Ishikawa (cell line): ENCODE measurements around the gene KIRREL3.

Experiments
- CEBPB ChIP-seq: IDR thresholded peaks from 2 replicates; pipeline ENCODE4 v1.6.1; 2012
- CREB1 ChIP-seq: IDR thresholded peaks from 2 replicates; pipeline ENCODE4 v1.6.1; 2012; ENCODE audit warnings: low read depth
- EGR1 ChIP-seq: IDR thresholded peaks from 2 replicates; pipeline ENCODE4 v1.6.1; 2012
- EP300 ChIP-seq: IDR thresholded peaks from 2 replicates; pipeline ENCODE4 v1.6.1; 2012; ENCODE audit warnings: borderline replicate concordance
- FOXM1 ChIP-seq: IDR thresholded peaks from 2 replicates; pipeline ENCODE4 v1.6.1; 2012; ENCODE audit warnings: low read depth, borderline replicate concordance
- NFIC ChIP-seq: IDR thresholded peaks from 2 replicates; pipeline ENCODE4 v1.6.1; 2012
- RAD21 ChIP-seq: IDR thresholded peaks from 2 replicates; pipeline ENCODE4 v1.6.1; 2012; ENCODE audit warnings: low read depth
- TAF1 ChIP-seq: IDR thresholded peaks from 2 replicates; pipeline ENCODE4 v1.6.1; 2012; ENCODE audit warnings: low read depth, mild to moderate bottlenecking
- TCF12 ChIP-seq: IDR thresholded peaks from 2 replicates; pipeline ENCODE4 v1.6.1; 2012; ENCODE audit warnings: low read depth
- TEAD4 ChIP-seq: IDR thresholded peaks from 2 replicates; pipeline ENCODE4 v1.6.1; 2012
- YY1 ChIP-seq: IDR thresholded peaks from 2 replicates; pipeline ENCODE4 v1.6.1; 2012; ENCODE audit warnings: low read depth
- ZBTB7A ChIP-seq: IDR thresholded peaks from 2 replicates; pipeline ENCODE4 v1.6.1; 2012; ENCODE audit warnings: low read depth
- TF ChIP-seq, protein P1 (sequence below): IDR thresholded peaks from 2 replicates; pipeline ENCODE4 v1.6.1; 2012
- TF ChIP-seq, protein P2 (sequence below): IDR thresholded peaks from 2 replicates; pipeline ENCODE4 v1.6.1; 2012; ENCODE audit warnings: low read depth, mild to moderate bottlenecking
- TF ChIP-seq, protein P3 (sequence below): IDR thresholded peaks from 2 replicates; pipeline ENCODE4 v1.6.1; 2012

Gene KIRREL3

DNA sequence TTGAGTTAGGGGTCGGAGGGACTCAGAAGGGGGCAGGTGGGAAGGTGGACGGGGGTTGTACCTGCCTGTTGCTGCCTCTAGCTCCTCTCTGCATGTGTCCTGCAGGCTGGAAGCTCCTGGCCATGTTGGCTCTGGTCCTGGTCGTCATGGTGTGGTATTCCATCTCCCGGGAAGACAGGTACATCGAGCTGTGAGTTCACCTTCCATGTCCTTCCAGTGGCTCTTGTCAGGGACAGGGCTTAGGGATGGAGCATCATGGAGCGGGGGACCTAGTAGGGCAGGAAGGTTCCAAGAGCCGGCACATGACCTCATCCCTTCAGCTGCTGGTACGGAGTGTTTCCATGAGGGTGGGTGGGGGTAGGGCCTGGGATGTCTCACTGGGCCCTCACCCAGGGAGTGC, 594.2 kb downstream of the KIRREL3 start:
- TF ChIP-seq, protein P1, sequence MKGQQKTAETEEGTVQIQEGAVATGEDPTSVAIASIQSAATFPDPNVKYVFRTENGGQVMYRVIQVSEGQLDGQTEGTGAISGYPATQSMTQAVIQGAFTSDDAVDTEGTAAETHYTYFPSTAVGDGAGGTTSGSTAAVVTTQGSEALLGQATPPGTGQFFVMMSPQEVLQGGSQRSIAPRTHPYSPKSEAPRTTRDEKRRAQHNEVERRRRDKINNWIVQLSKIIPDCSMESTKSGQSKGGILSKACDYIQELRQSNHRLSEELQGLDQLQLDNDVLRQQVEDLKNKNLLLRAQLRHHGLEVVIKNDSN, result no peak
- no peak for TF ChIP-seq YY1
- TF ChIP-seq NFIC, result no peak
- no peak for TF ChIP-seq EGR1
- no peak for TF ChIP-seq EP300
- TF ChIP-seq FOXM1, result no peak
- TF ChIP-seq, protein P2, sequence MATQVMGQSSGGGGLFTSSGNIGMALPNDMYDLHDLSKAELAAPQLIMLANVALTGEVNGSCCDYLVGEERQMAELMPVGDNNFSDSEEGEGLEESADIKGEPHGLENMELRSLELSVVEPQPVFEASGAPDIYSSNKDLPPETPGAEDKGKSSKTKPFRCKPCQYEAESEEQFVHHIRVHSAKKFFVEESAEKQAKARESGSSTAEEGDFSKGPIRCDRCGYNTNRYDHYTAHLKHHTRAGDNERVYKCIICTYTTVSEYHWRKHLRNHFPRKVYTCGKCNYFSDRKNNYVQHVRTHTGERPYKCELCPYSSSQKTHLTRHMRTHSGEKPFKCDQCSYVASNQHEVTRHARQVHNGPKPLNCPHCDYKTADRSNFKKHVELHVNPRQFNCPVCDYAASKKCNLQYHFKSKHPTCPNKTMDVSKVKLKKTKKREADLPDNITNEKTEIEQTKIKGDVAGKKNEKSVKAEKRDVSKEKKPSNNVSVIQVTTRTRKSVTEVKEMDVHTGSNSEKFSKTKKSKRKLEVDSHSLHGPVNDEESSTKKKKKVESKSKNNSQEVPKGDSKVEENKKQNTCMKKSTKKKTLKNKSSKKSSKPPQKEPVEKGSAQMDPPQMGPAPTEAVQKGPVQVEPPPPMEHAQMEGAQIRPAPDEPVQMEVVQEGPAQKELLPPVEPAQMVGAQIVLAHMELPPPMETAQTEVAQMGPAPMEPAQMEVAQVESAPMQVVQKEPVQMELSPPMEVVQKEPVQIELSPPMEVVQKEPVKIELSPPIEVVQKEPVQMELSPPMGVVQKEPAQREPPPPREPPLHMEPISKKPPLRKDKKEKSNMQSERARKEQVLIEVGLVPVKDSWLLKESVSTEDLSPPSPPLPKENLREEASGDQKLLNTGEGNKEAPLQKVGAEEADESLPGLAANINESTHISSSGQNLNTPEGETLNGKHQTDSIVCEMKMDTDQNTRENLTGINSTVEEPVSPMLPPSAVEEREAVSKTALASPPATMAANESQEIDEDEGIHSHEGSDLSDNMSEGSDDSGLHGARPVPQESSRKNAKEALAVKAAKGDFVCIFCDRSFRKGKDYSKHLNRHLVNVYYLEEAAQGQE, result no peak
- TF ChIP-seq TEAD4, result no peak
- TF ChIP-seq CEBPB, result no peak
- no peak for TF ChIP-seq TAF1

DNA sequence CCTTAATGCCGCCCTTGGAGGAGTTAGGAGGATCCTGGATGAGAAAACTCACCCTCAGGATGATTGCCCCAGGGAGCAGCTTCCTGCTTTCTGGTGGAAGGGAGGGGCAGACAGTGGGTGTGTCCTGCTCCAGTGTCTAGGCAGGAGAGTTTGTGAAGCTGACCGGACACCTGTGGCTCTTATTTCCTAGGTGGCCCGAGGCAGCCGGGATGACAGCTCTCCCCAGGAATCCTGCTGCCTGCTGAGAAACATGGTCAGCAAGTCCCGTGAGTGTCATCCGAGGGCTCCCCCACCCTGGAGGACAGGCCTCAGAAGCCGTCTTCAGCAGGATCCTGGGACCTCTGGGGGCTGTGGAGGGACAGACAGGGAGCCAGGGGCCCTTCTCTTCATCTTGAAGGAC, 594.7 kb downstream of the KIRREL3 start:
- TF ChIP-seq EP300 (no peak), NFIC (no peak), YY1 (no peak), EGR1 (no peak), CEBPB (no peak), FOXM1 (no peak), CREB1 (no peak), TCF12 (no peak; the same call in 1 of the 2 replicates), TEAD4 (no peak), TAF1 (no peak), RAD21 (no peak), ZBTB7A (no peak)
- TF ChIP-seq, protein P2, result no peak
- TF ChIP-seq, protein P3, sequence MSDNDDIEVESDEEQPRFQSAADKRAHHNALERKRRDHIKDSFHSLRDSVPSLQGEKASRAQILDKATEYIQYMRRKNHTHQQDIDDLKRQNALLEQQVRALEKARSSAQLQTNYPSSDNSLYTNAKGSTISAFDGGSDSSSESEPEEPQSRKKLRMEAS, result no peak
- TF ChIP-seq, protein P1, result no peak

DNA sequence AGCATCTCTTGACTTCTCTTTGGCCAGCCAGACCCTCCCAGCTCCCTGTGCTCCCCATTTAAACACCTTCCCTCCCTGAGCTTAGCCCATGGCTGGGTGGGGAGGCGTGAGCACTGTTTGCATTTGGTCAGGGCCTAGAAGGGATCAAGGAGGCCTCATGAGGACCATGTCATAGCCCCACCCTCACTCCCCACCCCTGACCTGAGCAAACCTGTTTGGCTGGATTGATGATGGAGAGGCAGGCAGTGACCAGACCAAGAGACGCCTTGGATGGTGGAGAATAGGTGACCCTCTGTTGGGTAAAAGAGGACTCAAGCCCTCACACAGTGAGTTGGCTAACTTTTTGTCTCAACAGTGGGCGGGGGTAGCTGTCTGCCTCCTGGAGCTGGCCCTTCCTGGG, 595.2 kb downstream of the KIRREL3 start:
- TF ChIP-seq, protein P3, result no peak
- no peak for TF ChIP-seq NFIC
- no peak for TF ChIP-seq ZBTB7A
- no peak for TF ChIP-seq EP300
- no peak for TF ChIP-seq CREB1
- TF ChIP-seq TCF12, result no peak
- TF ChIP-seq, protein P2, result no peak

DNA sequence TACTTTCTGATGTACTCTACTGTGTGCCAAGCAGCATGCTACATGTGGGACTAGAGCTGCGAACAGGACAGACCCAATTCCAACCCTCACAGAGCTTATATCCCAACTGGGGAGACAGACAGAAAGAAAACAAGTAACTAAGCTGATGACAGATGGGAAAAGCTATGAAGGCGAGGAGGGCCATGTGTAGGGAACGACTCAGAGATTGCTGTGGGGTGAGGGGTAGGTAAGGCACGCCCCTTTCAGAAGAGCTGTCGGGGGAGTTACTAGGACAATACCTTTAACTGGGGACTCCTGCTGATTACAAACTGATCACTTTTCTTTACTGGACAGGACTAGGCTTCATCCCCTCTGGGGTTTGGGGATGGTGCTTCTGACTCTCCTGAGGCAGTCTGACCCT, 596.2 kb downstream of the KIRREL3 start:
- TF ChIP-seq, protein P2, result no peak
- TF ChIP-seq, protein P1, result no peak
- TF ChIP-seq EP300 (no peak), YY1 (no peak), CEBPB (no peak), NFIC (no peak), TAF1 (no peak), EGR1 (no peak), TEAD4 (no peak), RAD21 (no peak), FOXM1 (no peak)
- TF ChIP-seq, protein P3, result no peak
